NK-92 treated with Interleukin-12 subunit alpha and Interleukin-12 subunit beta, amount 100 ng/mL, for 24 hours (cell line): ENCODE results near the gene KRTAP12-3.
"Not testable (repeated sequence)": the region's sequence is repeated elsewhere in the genome, so short reads cannot be mapped to it uniquely, and the experiment has no call there.

ENCODE experiments used
- DNase-seq: peaks from one replicate; lab custom pipeline; 2025; lab: John Stamatoyannopoulos, UW

Gene KRTAP12-3

GRCh38 chr21:44685050-44685449, 27.3 kb downstream of the KRTAP12-3 start:
- not testable (repeated sequence) for DNase-seq

- DNase-seq, result no peak
These were observed 28.5 kb downstream of the KRTAP12-3 start for GRCh38 chr21:44686000-44686781.

- no peak for DNase-seq
These were observed 29.3 kb downstream of the KRTAP12-3 start for GRCh38 chr21:44686843-44687561.

GRCh38 chr21:44687671-44688070, 29.9 kb downstream of the KRTAP12-3 start:
- no peak for DNase-seq

- DNase-seq, result not testable (repeated sequence)
These were observed 32.0 kb downstream of the KRTAP12-3 start for GRCh38 chr21:44689740-44690139.

GRCh38 chr21:44691686-44692085, 34.0 kb downstream of the KRTAP12-3 start:
- DNase-seq, result no peak

GRCh38 chr21:44692798-44693512, 35.2 kb downstream of the KRTAP12-3 start:
- no peak for DNase-seq

- DNase-seq, result no peak
These were observed 37.0 kb downstream of the KRTAP12-3 start for GRCh38 chr21:44694776-44695175.

GRCh38 chr21:44695184-44695583, 37.5 kb downstream of the KRTAP12-3 start:
- DNase-seq, result no peak

- DNase-seq, result no peak
These were observed 37.9 kb downstream of the KRTAP12-3 start for GRCh38 chr21:44695641-44696040.

- no peak for DNase-seq
These were observed 38.8 kb downstream of the KRTAP12-3 start for GRCh38 chr21:44696572-44696971.

- DNase-seq, result not testable (repeated sequence)
These were observed 39.6 kb downstream of the KRTAP12-3 start, which contains the start of gene KRTAP10-12 for GRCh38 chr21:44697172-44697810. Gene KRTAP10-12 (plus strand): TSS chr21:44697172. CDS start chr21:44697202, 30 bp downstream.

- DNase-seq, result no peak
These were observed 40.3 kb downstream of the KRTAP12-3 start for GRCh38 chr21:44697811-44698734.

- DNase-seq, result no peak
These were observed 41.8 kb downstream of the KRTAP12-3 start for GRCh38 chr21:44699502-44700001.

GRCh38 chr21:44700101-44701022, 42.6 kb downstream of the KRTAP12-3 start:
- no peak for DNase-seq

- DNase-seq, result no peak
These were observed 43.3 kb downstream of the KRTAP12-3 start for GRCh38 chr21:44701023-44701400.

- no peak for DNase-seq
These were observed 43.8 kb downstream of the KRTAP12-3 start for GRCh38 chr21:44701541-44701940.

GRCh38 chr21:44702111-44702972, 44.6 kb downstream of the KRTAP12-3 start:
- DNase-seq, result no peak
